A549 (cell line): ENCODE measurements around the gene ATAT1. TPM values are rescaled to one million over a fixed set of nuclear protein-coding genes. Genes with fewer than 3 reads are reported as not detected.

Experiments used
- ATAC-seq, 2 experiments: fragments of 200-7000 bp in 1 of 2; fragments of >200 bp in 1 of 2; cut with Nextera tagmentation in 1 of 2; cut with Tn5 transposase in 1 of 2; 3 replicates each; pipeline versions ENCODE4 v1.8.0 to v1.9.1; 2018 to 2020; ENCODE audit warnings: mild to moderate bottlenecking in 1 of 2, moderate library complexity in 1 of 2
- CTCF ChIA-PET: fragments of 300-600 bp; sonication (Branson Sonifier 250); formaldehyde crosslinking; extraction: SDS; loops from one replicate; lab custom pipeline; 2021; ENCODE audit warnings: antibody characterized with exemption, inconsistent platforms; lab: Yijun Ruan, JAX
- POLR2A ChIA-PET: fragments of 350-600 bp; formaldehyde crosslinking; extraction: SDS; loops from one replicate; lab custom pipeline; 2021; ENCODE audit warnings: antibody characterized with exemption, inconsistent platforms; lab: Yijun Ruan, JAX
- DNase-seq, 2 experiments: peaks; one replicate each; pipeline versions ENCODE4 v3.0.0 to v3.0.0-alpha.2; 2011 to 2016; ENCODE audit warnings: low read depth in 1 of 2, low spot score in 1 of 2
- FAIRE-seq: peaks from 2 replicates; lab custom pipeline; 2011; peaks lifted over from hg19 to GRCh38; lab: Jason Lieb, UNC
- H3K27ac ChIP-seq, 2 experiments: fragments of >200 bp; sonication (Bioruptor Twin); formaldehyde crosslinking; 3 replicates each; pipeline ENCODE4 v1.5.1; 2016 to 2017
- H3K4me1 ChIP-seq: fragments of >200 bp; sonication (Bioruptor Twin); formaldehyde crosslinking; 3 replicates; pipeline ENCODE4 v1.6.1; 2016
- H3K4me2 ChIP-seq: fragments of >200 bp; sonication (Bioruptor Twin); formaldehyde crosslinking; 3 replicates; pipeline ENCODE4 v1.6.1; 2016
- H3K4me3 ChIP-seq: fragments of >200 bp; sonication (Bioruptor Twin); formaldehyde crosslinking; 3 replicates; pipeline ENCODE4 v1.5.1; 2016
- H3K9me3 ChIP-seq: fragments of >200 bp; sonication (Bioruptor Twin); formaldehyde crosslinking; 3 replicates; pipeline ENCODE4 v1.6.1; 2016
- CBX2 ChIP-seq: fragments of 200-600 bp; sonication (generic); IDR thresholded peaks from 2 replicates; pipeline ENCODE4 v1.6.1; 2016; ENCODE audit warnings: low read depth, mild to moderate bottlenecking, borderline replicate concordance
- CEBPB ChIP-seq, 2 experiments: fragments of >200 bp in 1 of 2; sonication (Bioruptor Twin) in 1 of 2; formaldehyde crosslinking in 1 of 2; IDR thresholded peaks; 2 replicates each; pipeline ENCODE4 v1.6.1; 2012 to 2016
- CHD4 ChIP-seq: fragments of 200-600 bp; sonication (generic); IDR thresholded peaks from 2 replicates; pipeline ENCODE4 v1.6.1; 2016; ENCODE audit warnings: antibody characterized with exemption, mild to moderate bottlenecking, borderline replicate concordance
- FOSB ChIP-seq: fragments of 250-450 bp; sonication (Bioruptor Pico); IDR thresholded peaks from 2 replicates; pipeline ENCODE4 v1.5.0; 2020; ENCODE audit warnings: mild to moderate bottlenecking, moderate library complexity
- HDAC2 ChIP-seq: fragments of 200-600 bp; sonication (generic); IDR thresholded peaks from 2 replicates; pipeline ENCODE4 v1.6.1; 2016
- HOXB13 ChIP-seq: fragments of 250-450 bp; sonication (Bioruptor Pico); IDR thresholded peaks from 2 replicates; pipeline ENCODE4 v1.5.0; 2020; ENCODE audit warnings: low read depth, mild to moderate bottlenecking, moderate library complexity
- HOXB5 ChIP-seq: fragments of 250-450 bp; sonication (Bioruptor Pico); IDR thresholded peaks from 2 replicates; pipeline ENCODE4 v1.5.0; 2020; ENCODE audit warnings: mild to moderate bottlenecking, moderate library complexity
- JUNB ChIP-seq: fragments of >200 bp; sonication (Bioruptor Twin); formaldehyde crosslinking; IDR thresholded peaks from 2 replicates; pipeline ENCODE4 v1.6.1; 2016
- KDM5A ChIP-seq: fragments of 200-600 bp; sonication (generic); IDR thresholded peaks from 2 replicates; pipeline ENCODE4 v1.6.1; 2016; ENCODE audit warnings: antibody characterized with exemption, mild to moderate bottlenecking
- MAFK ChIP-seq: fragments of 450-650 bp; IDR thresholded peaks from 2 replicates; pipeline ENCODE4 v1.6.1; 2014; ENCODE audit not compliant: partially characterized antibody
- NFE2L2 ChIP-seq: fragments of 150-350 bp; conservative IDR thresholded peaks from 2 replicates; pipeline ENCODE4 v1.6.1; 2014; ENCODE audit warnings: low read length
- NR3C1 ChIP-seq: fragments of >200 bp; sonication (Bioruptor Twin); formaldehyde crosslinking; IDR thresholded peaks from 3 replicates; pipeline ENCODE4 v1.6.1; 2017
- PHF8 ChIP-seq: fragments of 200-600 bp; sonication (generic); IDR thresholded peaks from 2 replicates; pipeline ENCODE4 v1.6.1; 2016; ENCODE audit warnings: low read depth, mild to moderate bottlenecking, antibody characterized with exemption, moderate library complexity, borderline replicate concordance
- RARB ChIP-seq: fragments of 250-450 bp; sonication (Bioruptor Pico); IDR thresholded peaks from 2 replicates; pipeline ENCODE4 v1.8.0; 2021; ENCODE audit warnings: mild to moderate bottlenecking, moderate library complexity
- SREBF2 ChIP-seq: fragments of 450-650 bp; IDR thresholded peaks from 2 replicates; pipeline ENCODE4 v1.6.1; 2014; ENCODE audit warnings: mild to moderate bottlenecking, moderate library complexity
- TFCP2L1 ChIP-seq: fragments of 250-450 bp; sonication (Bioruptor Pico); IDR thresholded peaks from 2 replicates; pipeline ENCODE4 v1.5.0; 2021; ENCODE audit warnings: mild to moderate bottlenecking
- TP53 ChIP-seq: fragments of 250-450 bp; sonication (Bioruptor Pico); IDR thresholded peaks from 2 replicates; pipeline ENCODE4 v1.5.0; 2021; ENCODE audit warnings: mild to moderate bottlenecking, moderate library complexity
- ZFP36 ChIP-seq: fragments of 450-650 bp; IDR thresholded peaks from 2 replicates; pipeline ENCODE4 v1.6.1; 2014; ENCODE audit warnings: borderline replicate concordance; ENCODE audit not compliant: partially characterized antibody
- ZNF302 ChIP-seq: fragments of 250-450 bp; sonication (Bioruptor Pico); IDR thresholded peaks from 2 replicates; pipeline ENCODE4 v1.9.0; 2021; ENCODE audit warnings: inconsistent platforms, mild to moderate bottlenecking, moderate library complexity
- WGBS: methylation state at CpG from one replicate; pipeline ENCODE4 v1.1.6; 2017; ENCODE audit errors: missing lambda C conversion rate; 5-methylcytosine and 5-hydroxymethylcytosine counted together
- polyA plus RNA-seq, 4 experiments: library from polyadenylated mRNA; depleted of rRNA in 3 of 4; stranded (reverse); fragments of >200 nt; fragmentation: RNase III in 1 of 4; extraction: RNeasy Plus Mini Kit Qiagen cat#74134 plus additional on column Dnase treatment in 1 of 4; gene quantifications; 2 replicates in 3 of 4; 3 replicates in 1 of 4; pipeline ENCODE4 v1.2.3, GENCODE V29; 2011 to 2017
- TF ChIP-seq, protein P1 (sequence below): fragments of 200-600 bp; sonication (generic); IDR thresholded peaks from 2 replicates; pipeline ENCODE4 v1.6.1; 2016; ENCODE audit warnings: antibody characterized with exemption, mild to moderate bottlenecking, moderate library complexity
- TF ChIP-seq, protein P2 (sequence below): IDR thresholded peaks from 2 replicates; pipeline ENCODE4 v1.6.1; 2012

The ATAT1 gene
- polyA plus RNA-seq, 2 of the 4 experiments (the other 2 are of a cell fraction): 7.4 to 8.6 TPM

DNA sequence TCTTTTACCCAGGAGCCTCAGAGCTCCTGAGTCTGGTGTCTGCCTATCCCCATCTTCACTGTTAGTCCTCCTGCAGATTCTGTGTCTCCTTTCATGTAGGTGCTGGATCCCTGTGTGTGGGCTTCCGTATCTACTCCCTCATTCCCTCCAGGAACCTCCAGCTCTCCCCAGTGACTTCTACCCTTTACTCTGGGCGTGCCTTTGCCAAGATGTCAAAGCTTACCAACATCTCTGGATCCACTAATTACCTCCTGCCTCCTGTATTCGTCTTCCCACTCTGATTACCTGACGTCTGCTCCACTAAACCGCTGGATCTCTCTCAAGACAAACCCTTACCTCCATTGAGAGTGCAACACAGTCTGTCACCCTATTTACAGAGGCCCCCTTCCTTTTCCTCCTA is 18.1 kb downstream of the ATAT1 start:
- no peak for TF ChIP-seq ZNF302 (CRISPR knock-in tag)
- no peak for TF ChIP-seq SREBF2
- no peak for TF ChIP-seq HDAC2
- TF ChIP-seq NR3C1: no peak
- no peak for TF ChIP-seq MAFK
- TF ChIP-seq NFE2L2: no peak
- no peak for TF ChIP-seq CBX2
- TF ChIP-seq JUNB: no peak
- TF ChIP-seq, protein P1, sequence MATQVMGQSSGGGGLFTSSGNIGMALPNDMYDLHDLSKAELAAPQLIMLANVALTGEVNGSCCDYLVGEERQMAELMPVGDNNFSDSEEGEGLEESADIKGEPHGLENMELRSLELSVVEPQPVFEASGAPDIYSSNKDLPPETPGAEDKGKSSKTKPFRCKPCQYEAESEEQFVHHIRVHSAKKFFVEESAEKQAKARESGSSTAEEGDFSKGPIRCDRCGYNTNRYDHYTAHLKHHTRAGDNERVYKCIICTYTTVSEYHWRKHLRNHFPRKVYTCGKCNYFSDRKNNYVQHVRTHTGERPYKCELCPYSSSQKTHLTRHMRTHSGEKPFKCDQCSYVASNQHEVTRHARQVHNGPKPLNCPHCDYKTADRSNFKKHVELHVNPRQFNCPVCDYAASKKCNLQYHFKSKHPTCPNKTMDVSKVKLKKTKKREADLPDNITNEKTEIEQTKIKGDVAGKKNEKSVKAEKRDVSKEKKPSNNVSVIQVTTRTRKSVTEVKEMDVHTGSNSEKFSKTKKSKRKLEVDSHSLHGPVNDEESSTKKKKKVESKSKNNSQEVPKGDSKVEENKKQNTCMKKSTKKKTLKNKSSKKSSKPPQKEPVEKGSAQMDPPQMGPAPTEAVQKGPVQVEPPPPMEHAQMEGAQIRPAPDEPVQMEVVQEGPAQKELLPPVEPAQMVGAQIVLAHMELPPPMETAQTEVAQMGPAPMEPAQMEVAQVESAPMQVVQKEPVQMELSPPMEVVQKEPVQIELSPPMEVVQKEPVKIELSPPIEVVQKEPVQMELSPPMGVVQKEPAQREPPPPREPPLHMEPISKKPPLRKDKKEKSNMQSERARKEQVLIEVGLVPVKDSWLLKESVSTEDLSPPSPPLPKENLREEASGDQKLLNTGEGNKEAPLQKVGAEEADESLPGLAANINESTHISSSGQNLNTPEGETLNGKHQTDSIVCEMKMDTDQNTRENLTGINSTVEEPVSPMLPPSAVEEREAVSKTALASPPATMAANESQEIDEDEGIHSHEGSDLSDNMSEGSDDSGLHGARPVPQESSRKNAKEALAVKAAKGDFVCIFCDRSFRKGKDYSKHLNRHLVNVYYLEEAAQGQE: no peak
- no peak for TF ChIP-seq CHD4
- TF ChIP-seq, protein P2, sequence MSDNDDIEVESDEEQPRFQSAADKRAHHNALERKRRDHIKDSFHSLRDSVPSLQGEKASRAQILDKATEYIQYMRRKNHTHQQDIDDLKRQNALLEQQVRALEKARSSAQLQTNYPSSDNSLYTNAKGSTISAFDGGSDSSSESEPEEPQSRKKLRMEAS: no peak
- no peak for TF ChIP-seq PHF8
- no peak for TF ChIP-seq RARB
- no peak for TF ChIP-seq CEBPB (IDR thresholded peaks at IDR 0.05)
- no peak for TF ChIP-seq FOSB
- ChIA-PET POLR2A (interaction anchor here (0.7 kb wide), 2 partner anchors 8 to 27 kb away, joined by 3 to 6 read pairs; no protein-coding TSS in a partner anchor), CTCF (interaction anchor here (1.1 to 1.5 kb wide), 3 partner anchors 18 to 298 kb away, joined by 3 to 6 read pairs (median 4); partner anchors contain the start of genes ATAT1 and DHX16)
- Histone ChIP-seq H3K9me3 (no peaks in the 10 kb centered on the region), H3K4me3 (no peak overlapping the region), H3K4me2 (no peak overlapping the region), H3K4me1 (peaks cover 9% of the 10 kb centered on the region), H3K27ac (no peak overlapping the region)
- DNase-seq (no peak), ATAC-seq (no peak), FAIRE-seq (no peak)
- 79% methylated on average over 5 of the region's 5 CpGs for WGBS

DNA sequence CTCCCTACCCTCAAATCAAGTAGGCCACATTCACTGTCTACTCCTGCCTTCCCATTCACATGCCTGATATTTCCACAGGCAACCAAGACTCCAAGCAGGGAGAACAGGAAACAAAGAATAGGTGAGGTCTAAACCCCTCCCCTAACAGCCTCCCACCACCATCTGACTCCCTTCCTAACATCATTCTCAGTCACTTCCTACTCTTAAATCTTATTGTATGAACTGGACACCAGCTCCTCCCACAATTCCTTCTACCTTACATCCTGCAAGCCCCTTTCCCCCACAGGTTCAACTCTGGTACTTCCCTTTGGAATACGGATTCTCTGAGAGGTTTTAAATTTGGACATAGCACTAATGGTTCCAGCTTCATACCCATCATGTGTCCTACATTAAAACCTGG is 19.3 kb downstream of the ATAT1 start:
- FAIRE-seq (no peak), DNase-seq (no peak), ATAC-seq (no peak)
- ChIA-PET CTCF (interaction anchor here (1.5 kb wide), 1 partner anchor 20 kb away, joined by 4 read pairs; the partner anchor contains the start of gene ATAT1), POLR2A (no interaction called here)
- Histone ChIP-seq H3K9me3 (no peaks in the 10 kb centered on the region), H3K27ac (no peak overlapping the region), H3K4me1 (peaks cover 9% of the 10 kb centered on the region), H3K4me3 (no peak overlapping the region), H3K4me2 (peak overlapping the region; percentile 71; the same call in 1 of the 3 replicates)
- 90% methylated on average over 1 of the region's 1 CpG for WGBS
- TF ChIP-seq ZNF302 (CRISPR knock-in tag) (no peak), HOXB13 (CRISPR knock-in tag) (no peak), ZFP36 (no peak), HOXB5 (CRISPR knock-in tag) (no peak), TFCP2L1 (no peak), KDM5A (no peak), FOSB (no peak), MAFK (no peak), TP53 (CRISPR knock-in tag) (no peak)
- TF ChIP-seq, protein P2: no peak
- TF ChIP-seq, protein P1: no peak
